ENCODE data around the gene TMEM63A. TPM values are rescaled to one million over a fixed set of nuclear protein-coding genes. Genes with fewer than 3 reads are reported as not detected.
"Not testable (repeated sequence)": the region's sequence is repeated elsewhere in the genome, so short reads cannot be mapped to it uniquely, and the experiment has no call there.

The TMEM63A gene
- total RNA-seq, 4 donors from 2014 or later = 6.3 to 19.5 (median 10.6) TPM

- peak overlapping the region; percentile 1 to 22 (median 2) for H3K4me3 ChIP-seq
Observed at GRCh38 chr1:225817611-225818061, 64.5 kb downstream of the TMEM63A start.

DNA sequence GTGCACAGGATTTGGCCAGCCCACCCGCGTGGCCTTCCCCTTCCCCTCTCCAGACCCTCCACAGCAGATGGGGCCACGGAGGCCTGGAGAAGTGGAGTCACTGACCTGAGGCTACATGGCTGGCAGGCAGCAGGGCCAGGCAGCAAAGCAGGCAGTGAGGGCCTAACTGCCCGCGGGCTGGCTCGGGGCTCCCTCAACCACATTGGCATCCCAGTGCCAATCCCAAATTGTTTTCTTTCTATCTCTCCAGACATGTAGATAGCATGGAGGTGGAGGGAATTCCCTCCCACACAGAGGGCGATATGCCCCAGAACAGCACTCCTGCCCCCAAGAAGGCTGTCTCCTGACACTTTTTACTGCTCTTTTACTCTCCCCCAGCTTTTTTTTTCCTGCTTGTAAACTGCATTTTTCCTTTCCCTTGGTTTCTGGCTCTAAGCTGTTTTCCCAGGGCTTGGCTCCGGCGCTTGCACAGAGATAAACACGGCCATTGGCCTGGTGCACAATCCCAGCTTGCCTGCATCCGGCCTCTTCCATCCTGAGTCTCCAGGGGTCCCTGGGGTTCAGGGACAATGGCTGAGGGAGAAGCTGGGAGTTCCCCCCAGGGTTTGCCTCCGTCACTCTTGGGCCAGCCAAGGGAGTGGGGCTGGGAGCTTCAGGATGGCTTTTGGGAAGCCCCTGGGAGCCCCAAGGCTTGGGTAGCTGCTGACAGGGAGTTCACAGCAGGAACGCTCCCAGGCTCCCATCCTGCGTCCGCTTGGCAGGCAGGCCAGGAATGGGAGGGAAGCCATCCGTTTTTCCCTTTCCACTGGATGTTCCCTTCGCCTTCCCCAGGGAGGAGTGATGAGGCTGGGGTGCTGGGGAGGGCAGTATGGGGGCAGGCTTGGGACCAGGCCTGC, 65.3 kb downstream of the TMEM63A start:
- Histone ChIP-seq H3K27ac (peak overlapping the region; percentile 94 to 97 (median 96)), H3K27me3 (no peaks in the 10 kb centered on the region), H3K4me3 (peak overlapping the region; percentile 1 to 22 (median 2)), H3K36me3 (no peaks in the 10 kb centered on the region), H3K4me1 (peaks cover 83 to 96% of the 10 kb centered on the region in 2 donors), H3K9me3 (no peaks in the 10 kb centered on the region)
- ATAC-seq = peak; percentile 28 to 33
- peak; percentile 41 to 63 for DNase-seq
- in situ Hi-C loops (cut with MboI; ENCODE audit: low sequenced_read_pairs in 4 of 4) (no loop called here), intact Hi-C loops (cut with DNase I; ENCODE audit: low total_unique reads) (loop anchor here (2.0 kb wide), 2 partner anchors 18 to 66 kb away; partner anchors contain the start of gene TMEM63A)
- TF ChIP-seq POLR2A (IDR thresholded peaks at IDR 0.05) = no peak
- TF ChIP-seq, protein P1, sequence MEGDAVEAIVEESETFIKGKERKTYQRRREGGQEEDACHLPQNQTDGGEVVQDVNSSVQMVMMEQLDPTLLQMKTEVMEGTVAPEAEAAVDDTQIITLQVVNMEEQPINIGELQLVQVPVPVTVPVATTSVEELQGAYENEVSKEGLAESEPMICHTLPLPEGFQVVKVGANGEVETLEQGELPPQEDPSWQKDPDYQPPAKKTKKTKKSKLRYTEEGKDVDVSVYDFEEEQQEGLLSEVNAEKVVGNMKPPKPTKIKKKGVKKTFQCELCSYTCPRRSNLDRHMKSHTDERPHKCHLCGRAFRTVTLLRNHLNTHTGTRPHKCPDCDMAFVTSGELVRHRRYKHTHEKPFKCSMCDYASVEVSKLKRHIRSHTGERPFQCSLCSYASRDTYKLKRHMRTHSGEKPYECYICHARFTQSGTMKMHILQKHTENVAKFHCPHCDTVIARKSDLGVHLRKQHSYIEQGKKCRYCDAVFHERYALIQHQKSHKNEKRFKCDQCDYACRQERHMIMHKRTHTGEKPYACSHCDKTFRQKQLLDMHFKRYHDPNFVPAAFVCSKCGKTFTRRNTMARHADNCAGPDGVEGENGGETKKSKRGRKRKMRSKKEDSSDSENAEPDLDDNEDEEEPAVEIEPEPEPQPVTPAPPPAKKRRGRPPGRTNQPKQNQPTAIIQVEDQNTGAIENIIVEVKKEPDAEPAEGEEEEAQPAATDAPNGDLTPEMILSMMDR (IDR thresholded peaks at IDR 0.05 in 4 of 5, conservative IDR thresholded peaks at IDR 0.05 in 1 of 5) = no peak

More at GRCh38 chr1:225817611-225818061, 64.5 kb downstream of the TMEM63A start:
- Histone ChIP-seq H3K36me3 (no peaks in the 10 kb centered on the region), H3K9me3 (no peaks in the 10 kb centered on the region), H3K27me3 (no peaks in the 10 kb centered on the region), H3K4me1 (peaks cover 82 to 96% of the 10 kb centered on the region in 2 donors), H3K27ac (peak overlapping the region; percentile 94 to 97 (median 96))
- in situ Hi-C loops (cut with MboI; ENCODE audit: low sequenced_read_pairs in 4 of 4) = no loop called here
- DNase-seq = peak; percentile 88 to 91
- TF ChIP-seq, protein P1 (IDR thresholded peaks at IDR 0.05 in 4 of 5, conservative IDR thresholded peaks at IDR 0.05 in 1 of 5) = no peak
- peak in 1 of 2 donors; percentile 27 for TF ChIP-seq POLR2A (IDR thresholded peaks at IDR 0.05)
- intact Hi-C loops (cut with DNase I; ENCODE audit: low total_unique reads) = loop anchor here (2.0 kb wide), 2 partner anchors 17 to 65 kb away; partner anchors contain the start of gene TMEM63A
- ATAC-seq = peak; percentile 73 to 78

DNA sequence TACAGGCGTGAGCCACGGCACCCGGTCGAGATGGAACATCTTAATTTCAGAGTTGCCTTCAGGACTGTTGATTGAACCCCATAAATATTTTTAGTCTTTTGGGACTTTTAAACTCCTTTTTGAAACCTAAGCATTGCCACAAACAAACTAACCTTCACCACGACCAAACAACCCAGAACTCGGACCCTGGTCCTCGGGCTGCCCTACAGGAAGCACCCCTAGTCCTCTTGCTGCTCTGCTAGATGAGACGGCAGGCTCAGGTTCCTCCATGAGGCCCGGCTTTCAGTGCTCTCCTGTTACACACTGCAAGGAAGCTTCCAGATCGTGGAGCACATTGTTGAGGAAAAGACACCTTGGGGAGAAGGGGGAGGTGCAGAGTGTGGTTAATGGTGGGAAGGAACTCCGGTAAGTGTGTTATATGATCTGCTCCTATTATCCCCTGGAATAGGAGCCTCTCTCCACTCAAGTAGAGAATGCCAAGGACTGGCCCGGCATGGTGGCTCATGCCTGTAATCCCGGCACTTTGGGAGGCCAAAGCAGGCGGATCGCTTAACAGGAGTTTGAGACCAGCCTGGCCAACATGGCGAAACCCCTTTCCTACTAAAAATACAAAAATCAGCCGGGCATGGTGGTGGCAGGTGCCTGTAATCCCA, 66.5 kb downstream of the TMEM63A start:
- no peak for TF ChIP-seq POLR2A (IDR thresholded peaks at IDR 0.05)
- TF ChIP-seq, protein P1 (IDR thresholded peaks at IDR 0.05 in 4 of 5, conservative IDR thresholded peaks at IDR 0.05 in 1 of 5) = no peak
- Histone ChIP-seq H3K27ac (peak overlapping the region; percentile 94 to 97 (median 96)), H3K4me1 (peaks cover 91% of the 10 kb centered on the region in 2 donors), H3K27me3 (no peaks in the 10 kb centered on the region), H3K36me3 (no peaks in the 10 kb centered on the region), H3K4me3 (no peak overlapping the region), H3K9me3 (no peaks in the 10 kb centered on the region)
- ATAC-seq (peak; percentile 38 to 49), DNase-seq (peak; percentile 66 to 77)
- in situ Hi-C loops (cut with MboI; ENCODE audit: low sequenced_read_pairs in 4 of 4) (no loop called here), intact Hi-C loops (cut with DNase I; ENCODE audit: low total_unique reads) (loop anchor here (2.0 kb wide), 2 partner anchors 19 to 67 kb away; partner anchors contain the start of gene TMEM63A)

DNA sequence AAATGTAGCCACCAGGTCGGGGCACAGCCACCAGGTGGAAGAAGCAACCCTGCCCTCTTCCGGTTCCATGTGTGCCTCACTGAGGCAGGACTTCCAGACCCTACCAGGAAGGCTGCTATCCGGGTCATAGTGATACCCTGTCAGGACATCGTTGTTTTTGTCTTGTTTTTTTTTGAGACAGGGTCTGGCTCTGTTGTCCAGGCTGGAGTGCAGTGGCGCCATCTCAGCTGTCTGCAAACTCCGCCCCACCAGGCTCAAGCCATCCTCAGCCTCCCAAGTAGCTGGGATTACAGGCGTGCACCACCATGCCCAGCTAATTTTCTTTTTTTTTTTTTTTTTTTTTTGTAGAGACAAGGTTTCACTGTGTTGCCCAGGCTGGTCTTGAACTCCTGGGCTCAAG, 67.1 kb downstream of the TMEM63A start:
- intact Hi-C loops (cut with DNase I; ENCODE audit: low total_unique reads); H3K4me3 ChIP-seq; ATAC-seq; in situ Hi-C loops (cut with MboI; ENCODE audit: low sequenced_read_pairs in 4 of 4); DNase-seq; H3K27me3 ChIP-seq; H3K9me3 ChIP-seq; H3K36me3 ChIP-seq: not testable (repeated sequence)
- H3K4me1 ChIP-seq = peaks cover 87 to 90% of the 10 kb centered on the region in 2 donors
- H3K27ac ChIP-seq = peak overlapping the region; percentile 94 to 97 (median 96)
